SU-DHL-6 (cell line): ENCODE measurements around the gene SLC1A3.

Experiments
- CTCF ChIP-seq: fragments of 200-600 bp; sonication (generic); IDR thresholded peaks from one replicate; pipeline ENCODE4 v1.5.1; 2017; ENCODE audit warnings: antibody characterized with exemption, mild to moderate bottlenecking, low read length, moderate library complexity; ENCODE audit not compliant: insufficient read depth, poor library complexity, severe bottlenecking
- EZH2phosphoT487 ChIP-seq: fragments of 200-600 bp; sonication (generic), shearing (Covaris generic); conservative IDR thresholded peaks from 2 replicates; pipeline ENCODE4 v1.6.1; 2018; ENCODE audit warnings: mild to moderate bottlenecking, antibody characterized with exemption, low read length, moderate library complexity, mixed read lengths

GRCh38 chr5:36686881-36687280 is 80.5 kb downstream of the SLC1A3 start:
- TF ChIP-seq CTCF, result no peak
- no peak for TF ChIP-seq EZH2phosphoT487
